Tibial artery (tissue), 4 donors: ENCODE results near the gene SPG7.

Experiments
- DNase-seq, 2 donors: peaks; one replicate each; pipeline ENCODE4 v3.0.0-alpha.2; 2019
- H3K27ac ChIP-seq, 2 donors: fragments of 200-600 bp; sonication (generic) in 1 of 2; 1 replicate in 1 of 2; 2 replicates in 1 of 2; pipeline ENCODE4 v1.5.1; 2018 to 2019; ENCODE audit warnings: mild to moderate bottlenecking in 1 of 2
- H3K27me3 ChIP-seq, 2 donors: fragments of 200-600 bp; sonication (generic) in 1 of 2; one replicate each; pipeline versions ENCODE4 v1.5.1 to v1.6.0; 2016 to 2019
- H3K36me3 ChIP-seq, 3 donors: fragments of 200-600 bp; sonication (generic) in 2 of 3; one replicate each; pipeline ENCODE4 v1.5.1; 2016 to 2019; ENCODE audit warnings: mild to moderate bottlenecking in 2 of 3
- H3K4me1 ChIP-seq, 4 donors: fragments of 200-600 bp; sonication (generic) in 2 of 4; 1 replicate in 3 of 4; 2 replicates in 1 of 4; pipeline ENCODE4 v1.5.1; 2016 to 2019
- H3K4me3 ChIP-seq, 2 donors: fragments of 200-600 bp; sonication (generic) in 1 of 2; 1 replicate in 1 of 2; 2 replicates in 1 of 2; pipeline ENCODE4 v1.5.1; 2018 to 2019; ENCODE audit warnings: mild to moderate bottlenecking in 2 of 2
- H3K9me3 ChIP-seq, 3 donors: fragments of 200-600 bp; sonication (generic) in 1 of 3; one replicate each; pipeline ENCODE4 v1.5.1; 2016 to 2019
- CTCF ChIP-seq, 2 experiments: fragments of 200-600 bp in 1 of 2; fragments of 450-650 bp in 1 of 2; IDR thresholded peaks; one replicate each; pipeline ENCODE4 v1.5.1; 2017 to 2019; ENCODE audit warnings: antibody characterized with exemption in 2 of 2, mild to moderate bottlenecking in 1 of 2, moderate library complexity in 1 of 2
- intact Hi-C: fragments of 100-400 bp; cut with DNase I; formaldehyde crosslinking; loops from one replicate; pipeline ENCODE4 v1.15.0; 2023; ENCODE audit warnings: low total_unique reads

Gene SPG7

DNA sequence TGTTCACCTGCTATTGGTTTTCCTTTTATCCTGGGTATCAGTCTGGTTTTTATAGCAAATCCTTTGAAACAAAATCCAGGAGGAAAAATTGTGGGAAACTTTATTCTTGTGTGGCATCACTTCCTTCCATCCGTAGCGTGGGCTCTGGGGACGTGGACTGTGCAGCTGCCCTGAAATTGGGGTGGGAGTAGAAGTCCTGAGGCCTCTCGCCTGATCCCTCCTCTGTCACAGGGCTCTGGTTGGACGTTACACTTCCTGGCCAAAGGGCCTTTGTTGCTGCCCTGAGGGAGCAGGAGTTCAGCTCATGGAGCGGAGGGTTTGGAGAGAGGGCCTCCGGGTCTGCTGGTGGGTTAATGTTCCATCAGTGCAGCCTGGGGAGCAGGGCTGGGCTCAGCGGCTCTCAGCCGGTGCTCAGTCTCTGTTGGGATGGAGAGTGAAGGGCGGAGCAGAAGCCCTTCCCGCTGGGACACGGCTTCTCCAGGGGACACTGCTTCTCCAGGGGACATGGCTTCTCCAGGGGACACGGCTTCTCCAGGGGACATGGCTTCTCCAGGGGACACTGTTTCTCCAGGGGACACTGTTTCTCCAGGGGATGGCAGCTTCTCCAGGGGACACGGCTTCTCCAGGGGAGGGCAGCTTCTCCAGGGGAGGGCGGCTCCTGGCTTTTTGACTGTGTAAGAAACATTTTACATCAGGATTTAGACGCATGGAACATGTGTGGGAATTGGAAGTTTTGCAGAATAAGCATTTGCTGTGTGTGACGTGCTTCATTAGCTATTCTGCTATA lies 37.0 kb downstream of the SPG7 start:
- intact Hi-C loops = no loop called here
- DNase-seq = no peak
- Histone ChIP-seq H3K4me3 (no peak overlapping the region), H3K27ac (no peak overlapping the region), H3K27me3 (no peaks in the 10 kb centered on the region), H3K9me3 (no peaks in the 10 kb centered on the region), H3K36me3 (peaks cover 52 to 100% (median 83%) of the 10 kb centered on the region in 3 donors), H3K4me1 (no peaks in the 10 kb centered on the region)
- TF ChIP-seq CTCF (IDR thresholded peaks at IDR 0.05) = no peak

DNA sequence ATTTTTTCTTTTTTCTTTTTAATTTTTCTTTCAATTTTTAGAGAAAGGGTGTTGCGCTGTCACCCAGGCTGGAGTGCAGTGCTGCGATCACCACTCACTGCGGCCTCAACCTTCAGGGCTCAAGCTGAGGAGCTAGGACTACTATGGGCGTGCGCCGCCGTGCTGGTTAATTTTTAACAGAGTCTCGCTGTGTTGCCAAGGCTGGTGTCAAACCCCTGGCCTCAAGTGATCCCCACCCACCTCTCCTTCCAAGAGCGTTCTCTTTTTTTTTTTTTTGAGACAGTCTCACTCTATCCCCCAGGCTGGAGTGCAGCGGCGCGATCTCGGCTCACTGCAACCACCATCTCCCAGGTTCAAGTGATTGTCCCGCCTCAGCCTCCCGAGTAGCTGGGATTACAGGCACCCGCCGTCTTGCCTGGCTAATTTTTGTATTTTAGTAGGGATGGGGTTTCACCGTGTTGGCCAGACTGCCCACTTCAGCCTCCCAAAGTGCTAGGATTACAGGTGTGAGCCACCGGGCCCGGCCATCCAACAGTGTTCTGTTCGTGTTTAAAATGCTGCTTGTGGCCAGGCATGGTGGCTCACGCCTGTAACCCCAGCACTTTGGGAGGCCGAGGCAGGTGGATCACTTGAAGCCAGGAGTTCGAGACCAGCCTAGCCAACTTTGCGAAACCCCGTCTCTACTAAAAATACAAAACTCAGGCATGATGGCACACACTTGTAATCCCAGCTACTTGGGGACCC lies 37.8 kb downstream of the SPG7 start:
- Histone ChIP-seq H3K27ac (no peak overlapping the region), H3K27me3 (no peaks in the 10 kb centered on the region), H3K9me3 (no peaks in the 10 kb centered on the region), H3K36me3 (peaks cover 58 to 100% (median 85%) of the 10 kb centered on the region in 3 donors), H3K4me1 (no peaks in the 10 kb centered on the region), H3K4me3 (no peak overlapping the region)
- no peak for TF ChIP-seq CTCF (IDR thresholded peaks at IDR 0.05)
- intact Hi-C loops = no loop called here
- DNase-seq = no peak

DNA sequence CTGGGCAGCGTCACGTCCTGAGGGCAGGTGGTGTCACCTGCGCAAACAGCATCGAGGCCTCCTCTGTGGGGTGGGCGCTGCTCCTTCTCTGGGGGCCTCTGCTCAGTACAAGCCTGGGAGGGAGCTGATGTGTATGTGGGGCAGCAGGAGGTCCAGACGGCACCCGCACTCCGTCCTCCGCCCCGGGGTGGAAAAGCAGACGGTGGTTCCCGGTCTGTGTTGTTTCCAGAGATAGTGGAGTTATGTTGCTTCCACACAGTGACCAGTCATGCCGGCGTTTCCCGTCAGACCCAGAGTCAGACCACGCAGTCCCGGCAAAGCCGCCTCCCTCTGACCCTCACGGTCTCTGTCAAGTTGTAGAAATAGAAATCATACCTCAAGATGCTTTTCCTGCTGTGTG lies 38.6 kb downstream of the SPG7 start:
- Histone ChIP-seq H3K4me1 (no peaks in the 10 kb centered on the region), H3K4me3 (no peak overlapping the region), H3K9me3 (no peaks in the 10 kb centered on the region), H3K27me3 (no peaks in the 10 kb centered on the region), H3K36me3 (peaks cover 57 to 100% (median 85%) of the 10 kb centered on the region in 3 donors), H3K27ac (no peak overlapping the region)
- intact Hi-C loops = no loop called here
- TF ChIP-seq CTCF (IDR thresholded peaks at IDR 0.05) = no peak
- DNase-seq = no peak

DNA sequence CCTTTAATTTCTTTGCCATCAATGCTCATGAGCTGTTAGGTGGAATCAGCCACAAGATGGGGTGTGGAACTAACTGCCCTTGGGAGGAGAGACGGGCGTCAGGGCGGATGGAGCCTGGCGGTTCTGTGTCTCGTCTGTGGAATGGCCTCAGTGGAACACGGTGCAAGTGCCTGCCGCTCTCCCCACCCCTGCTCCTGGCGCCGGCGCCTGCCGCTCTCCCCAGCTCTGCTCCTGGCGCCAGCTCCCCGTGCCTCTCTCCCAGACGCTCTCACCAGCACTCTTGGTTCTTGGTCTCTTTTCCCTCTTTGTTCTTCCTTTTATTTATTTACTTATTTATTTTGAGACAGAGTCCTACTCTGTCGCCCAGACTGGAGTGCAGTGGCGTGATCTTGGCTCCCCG lies 39.1 kb downstream of the SPG7 start:
- Histone ChIP-seq H3K4me1 (no peaks in the 10 kb centered on the region), H3K27ac (no peak overlapping the region), H3K36me3 (peaks cover 53 to 100% (median 84%) of the 10 kb centered on the region in 3 donors), H3K4me3 (no peak overlapping the region), H3K9me3 (no peaks in the 10 kb centered on the region), H3K27me3 (no peaks in the 10 kb centered on the region)
- TF ChIP-seq CTCF (IDR thresholded peaks at IDR 0.05) = no peak
- intact Hi-C loops = no loop called here
- DNase-seq = no peak

- Histone ChIP-seq H3K4me3 (no peak overlapping the region), H3K9me3 (no peaks in the 10 kb centered on the region), H3K27me3 (no peaks in the 10 kb centered on the region), H3K4me1 (no peaks in the 10 kb centered on the region), H3K27ac (no peak overlapping the region), H3K36me3 (peaks cover 55 to 100% (median 86%) of the 10 kb centered on the region in 3 donors)
- intact Hi-C loops = no loop called here
- TF ChIP-seq CTCF (IDR thresholded peaks at IDR 0.05) = no peak
- DNase-seq = no peak
Measured at GRCh38 chr16:89547860-89548259, 39.7 kb downstream of the SPG7 start.
